Measurements from ENCODE around the gene E2F6.

DNA sequence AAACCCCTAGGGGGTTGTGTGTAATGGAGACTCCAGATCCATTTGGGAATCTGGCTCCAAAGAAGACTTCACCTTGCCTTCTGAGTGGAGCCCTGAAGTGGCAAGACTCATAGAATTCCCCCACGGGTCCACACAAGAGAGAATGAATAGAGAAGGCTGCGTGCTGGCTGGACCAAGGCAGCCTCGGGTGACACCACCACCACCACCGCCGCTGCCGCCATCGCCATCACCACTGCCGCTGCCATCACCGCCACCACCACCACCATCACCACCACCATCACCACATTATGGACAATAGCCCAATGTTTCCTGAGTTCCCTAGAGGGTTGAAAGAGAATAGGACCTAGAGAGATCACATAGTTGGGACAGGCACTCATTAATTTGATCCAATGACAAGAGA, 63.5 kb downstream of the E2F6 start:
- no peak for TF ChIP-seq EZH2 (IDR thresholded peaks at IDR 0.05; ENCODE audit: insufficient read depth, poor library complexity, severe bottlenecking)
- TF ChIP-seq EZH2phosphoT487 (IDR thresholded peaks at IDR 0.05; ENCODE audit: insufficient read depth, low read depth) = no peak
